Stimulated activated CD8-positive, alpha-beta memory T cell treated with anti-CD3 and anti-CD28 coated beads, Interleukin-7, amount 100 ng/mL, for 48 hours (primary cell): ENCODE results near the gene NWD2.

Source experiments
- DNase-seq, 2 donors: peaks; one replicate each; pipeline ENCODE4 v3.0.0-alpha.2; 2020; ENCODE audit warnings: low read depth in 1 of 2; ENCODE audit errors: extremely low read depth in 1 of 2

Gene NWD2

GRCh38 chr4:37438564-37439279 is 194.2 kb downstream of the NWD2 start:
- no peak for DNase-seq

GRCh38 chr4:37439809-37440474 is 195.4 kb downstream of the NWD2 start:
- no peak for DNase-seq

- no peak for DNase-seq
Observed at GRCh38 chr4:37440501-37440900, 196.0 kb downstream of the NWD2 start.

DNA sequence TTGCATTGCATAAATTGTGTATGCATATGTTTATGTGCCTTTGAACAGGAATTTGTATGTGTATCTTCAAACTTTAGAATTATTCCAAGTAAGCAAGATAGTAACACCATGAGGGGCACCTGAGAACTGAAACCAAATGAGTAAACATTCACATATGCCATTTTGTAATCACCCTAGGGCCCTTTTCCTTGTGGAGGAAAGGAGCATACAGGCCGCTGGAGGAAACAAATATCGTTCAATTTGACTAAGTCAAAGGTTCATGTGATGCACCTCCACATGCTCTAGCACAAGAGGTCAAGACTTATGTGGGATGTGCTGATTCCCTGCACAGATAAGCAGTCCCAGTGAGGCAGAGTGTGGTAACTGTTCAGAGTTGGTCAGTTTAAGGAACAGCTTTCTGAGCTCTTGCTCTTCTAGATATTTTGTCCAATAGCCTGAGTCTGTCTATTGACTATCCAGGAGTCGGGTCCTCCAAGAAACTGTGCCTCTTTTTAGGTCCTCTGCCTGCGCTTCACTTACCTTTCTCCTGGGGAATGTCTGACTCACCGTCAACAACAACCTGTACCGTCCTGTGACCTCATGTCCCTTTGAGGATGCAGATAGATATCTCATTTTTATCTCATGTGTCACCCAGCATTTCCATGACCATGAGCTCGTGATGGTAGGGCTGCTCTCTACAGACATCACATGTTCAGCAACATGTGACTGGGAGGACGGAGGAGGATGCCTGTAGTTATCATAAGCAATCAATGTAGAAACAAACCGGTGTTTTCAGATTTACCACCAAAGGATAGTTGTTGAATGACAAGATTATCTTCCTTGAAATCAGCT is 196.9 kb downstream of the NWD2 start:
- DNase-seq, result no peak

DNA sequence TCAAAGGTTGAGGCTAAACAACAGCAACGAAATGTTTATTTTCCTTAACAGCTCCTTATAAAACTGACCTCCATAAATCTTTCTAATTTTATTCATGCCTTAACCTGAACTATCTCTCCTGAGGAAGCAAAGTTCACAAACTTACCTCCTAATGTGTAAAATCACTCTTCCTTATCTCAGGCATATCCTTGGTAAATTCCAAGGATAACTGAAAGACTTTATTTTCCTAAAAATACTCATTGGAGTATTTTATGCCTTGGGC is 197.4 kb downstream of the NWD2 start:
- no peak for DNase-seq

GRCh38 chr4:37443137-37443536 is 198.6 kb downstream of the NWD2 start:
- no peak for DNase-seq

DNA sequence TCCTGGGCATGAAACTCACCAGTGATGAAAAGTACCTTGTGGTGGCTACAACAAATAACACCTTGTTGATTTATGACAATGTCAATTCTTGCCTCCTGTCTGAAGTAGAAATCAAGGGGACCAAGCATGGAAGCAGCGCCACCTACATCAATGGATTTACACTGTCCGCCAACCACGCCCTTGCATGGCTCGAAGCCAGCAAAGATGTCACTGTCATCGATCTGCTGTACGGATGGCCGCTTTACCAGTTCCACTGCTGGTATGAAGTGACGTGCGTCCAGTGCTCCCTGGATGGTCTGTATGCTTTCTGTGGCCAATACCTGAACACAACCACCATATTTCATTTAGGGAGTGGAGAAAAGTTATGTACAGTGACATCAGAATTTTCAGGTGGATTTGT is 200.5 kb downstream of the NWD2 start:
- DNase-seq, result no peak

DNA sequence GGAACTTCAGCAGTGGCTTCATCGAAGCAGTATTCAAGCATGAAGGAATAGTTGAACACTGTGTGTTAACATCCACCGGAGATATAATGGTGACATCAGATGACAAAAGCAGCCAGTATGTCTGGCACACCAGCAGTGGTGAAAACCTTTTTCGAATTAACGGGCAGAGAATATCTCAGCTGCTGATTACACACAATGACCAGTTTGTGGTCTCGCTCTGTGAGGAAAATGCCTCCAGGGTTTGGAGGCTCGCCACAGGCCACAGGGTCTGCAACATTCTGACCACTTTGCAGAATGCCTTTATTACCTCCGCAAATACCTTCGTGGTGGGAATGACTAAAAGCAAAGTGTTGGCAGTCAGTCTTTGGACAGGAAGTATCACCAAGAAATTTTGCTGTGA is 201.5 kb downstream of the NWD2 start:
- no peak for DNase-seq

GRCh38 chr4:37447886-37448285 is 203.3 kb downstream of the NWD2 start:
- no peak for DNase-seq

DNA sequence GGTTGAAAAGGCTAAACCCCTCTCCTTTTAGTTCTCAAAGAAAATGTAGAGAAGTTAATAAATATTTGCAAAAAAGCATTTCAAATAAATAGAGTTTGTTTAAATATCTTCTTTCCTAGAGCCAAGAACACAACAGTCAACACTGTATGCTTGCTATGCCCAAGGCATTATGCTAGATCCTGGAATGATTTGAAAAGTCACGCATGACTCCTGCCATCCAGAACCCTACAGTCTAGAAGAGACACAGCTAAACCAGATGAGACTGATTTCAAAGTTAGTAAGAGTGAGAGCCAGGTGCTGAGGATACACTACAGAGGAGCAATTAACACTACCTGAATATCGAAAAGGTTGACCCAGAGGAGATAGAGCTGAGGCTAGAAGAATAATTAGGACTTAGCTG is 205.8 kb downstream of the NWD2 start:
- DNase-seq, result no peak

DNA sequence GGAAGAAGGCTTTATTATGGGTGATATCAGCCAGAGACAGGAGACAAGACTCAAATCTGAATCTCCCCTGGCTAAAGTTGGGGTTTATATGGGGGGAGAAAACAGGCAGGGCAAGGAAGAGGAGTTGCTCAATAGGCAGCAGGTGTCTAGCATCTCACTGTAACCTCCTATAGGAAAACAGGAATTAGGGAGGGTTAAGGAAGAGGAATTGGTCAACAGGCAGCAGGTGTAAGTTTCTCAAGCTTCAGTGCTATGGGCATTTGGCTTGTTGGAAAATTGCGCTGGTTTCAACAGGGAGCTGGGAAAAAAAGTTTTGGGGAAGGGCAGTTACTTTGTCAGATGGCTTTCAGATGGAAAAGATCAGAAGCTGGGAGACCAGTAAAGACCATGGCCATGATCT is 206.4 kb downstream of the NWD2 start:
- DNase-seq, result no peak

DNA sequence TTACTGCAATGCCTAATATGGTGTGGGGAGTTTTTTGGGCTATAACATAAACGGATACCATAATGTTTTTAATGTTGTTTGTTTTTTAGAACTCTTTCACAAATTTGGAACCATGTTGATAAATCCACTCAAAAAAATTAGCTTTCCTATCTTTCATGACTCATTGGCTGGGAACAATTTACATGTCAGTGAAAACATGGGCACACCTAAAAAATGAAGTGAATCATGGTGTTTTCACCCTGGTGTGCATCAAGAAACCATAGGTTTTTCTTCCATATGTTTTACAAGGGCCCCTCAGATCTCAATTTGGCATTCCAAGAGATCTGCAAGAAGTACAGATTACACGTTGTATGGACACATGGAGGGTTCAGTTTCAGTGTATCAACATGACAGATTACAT is 207.1 kb downstream of the NWD2 start:
- no peak for DNase-seq

GRCh38 chr4:37452952-37453280 is 208.4 kb downstream of the NWD2 start:
- DNase-seq, result peak in 1 of 2 donors; percentile 8

GRCh38 chr4:37453281-37453998 is 208.9 kb downstream of the NWD2 start:
- DNase-seq, result peak; percentile 13 to 14

DNA sequence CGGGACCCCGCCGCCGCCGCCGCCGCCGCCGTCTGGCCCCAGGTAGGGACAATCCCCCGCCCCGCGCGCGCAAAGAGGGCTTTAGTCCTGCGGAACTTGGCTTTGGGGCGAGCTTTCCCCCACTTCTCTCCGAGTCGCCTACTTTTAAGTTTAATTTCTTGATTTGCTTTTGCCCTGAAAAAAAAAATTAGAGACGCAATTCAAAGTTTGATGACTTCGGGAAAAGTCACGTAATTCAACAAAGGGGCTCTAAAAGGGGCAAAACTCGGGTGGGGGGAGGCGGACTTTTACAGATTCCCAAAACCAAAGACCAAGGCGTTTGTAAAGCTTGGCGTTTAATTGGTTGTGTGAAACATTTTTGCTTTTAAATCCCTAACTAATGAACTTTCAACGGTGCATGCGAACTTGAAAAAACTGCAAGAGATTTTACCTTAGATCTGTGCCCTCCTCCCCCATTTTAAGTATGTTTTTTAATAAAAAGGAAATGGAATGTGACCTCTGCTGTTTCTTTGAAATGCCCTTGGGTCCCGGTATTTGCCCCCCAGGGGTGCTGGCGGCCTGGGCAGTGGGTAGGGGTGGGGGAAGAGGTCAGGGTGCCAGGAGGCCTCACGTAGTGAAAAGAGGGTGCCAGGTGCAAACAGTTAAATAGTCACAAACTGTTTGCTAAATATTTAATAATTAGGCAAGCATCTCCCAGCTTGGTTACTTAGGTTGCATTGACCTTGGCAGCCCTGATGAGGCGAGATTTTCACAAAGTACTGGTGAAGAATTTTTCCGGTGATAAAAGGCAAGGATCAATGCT is 209.7 kb downstream of the NWD2 start:
- DNase-seq, result no peak

DNA sequence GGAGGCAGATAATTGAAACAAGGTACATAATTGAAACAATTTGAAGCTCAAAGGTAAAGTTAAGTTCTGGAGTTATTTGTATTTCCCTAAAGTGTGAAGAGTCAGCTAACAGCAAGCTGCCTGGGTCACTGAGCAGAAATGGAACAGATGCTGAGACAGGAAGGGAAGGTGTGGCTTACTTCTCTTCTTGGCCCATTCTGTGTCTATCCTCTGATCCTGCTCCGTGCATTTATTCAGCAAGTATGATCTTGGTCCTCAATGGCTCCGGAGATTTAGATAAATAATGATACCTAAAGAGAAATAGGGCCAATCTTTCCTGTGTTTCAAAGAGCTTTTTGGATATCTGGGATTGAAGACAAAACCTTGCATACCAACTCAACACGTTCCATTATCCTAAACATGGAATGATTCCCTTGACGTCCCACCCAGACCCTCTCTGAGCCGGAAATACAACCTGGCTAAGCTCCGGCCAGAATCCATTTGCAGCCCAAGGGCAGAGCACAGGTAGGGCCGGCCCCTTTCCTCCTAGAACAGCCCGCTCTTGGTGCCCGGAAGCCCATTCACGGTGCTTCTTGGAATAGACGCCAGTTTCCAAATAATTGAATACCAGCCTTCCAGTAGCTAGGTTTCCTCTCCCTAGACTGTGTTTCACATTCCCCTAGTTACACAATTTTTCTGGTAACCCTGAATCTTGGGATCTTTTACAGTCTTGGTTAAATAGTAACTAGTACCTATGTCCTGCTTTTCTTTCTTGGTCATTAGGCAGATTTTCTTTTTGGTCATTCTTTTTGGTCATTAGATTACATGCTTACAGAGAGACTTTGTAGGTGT is 211.0 kb downstream of the NWD2 start:
- DNase-seq, result no peak

- DNase-seq, result no peak
Observed at GRCh38 chr4:37461801-37462200, 217.3 kb downstream of the NWD2 start.

DNA sequence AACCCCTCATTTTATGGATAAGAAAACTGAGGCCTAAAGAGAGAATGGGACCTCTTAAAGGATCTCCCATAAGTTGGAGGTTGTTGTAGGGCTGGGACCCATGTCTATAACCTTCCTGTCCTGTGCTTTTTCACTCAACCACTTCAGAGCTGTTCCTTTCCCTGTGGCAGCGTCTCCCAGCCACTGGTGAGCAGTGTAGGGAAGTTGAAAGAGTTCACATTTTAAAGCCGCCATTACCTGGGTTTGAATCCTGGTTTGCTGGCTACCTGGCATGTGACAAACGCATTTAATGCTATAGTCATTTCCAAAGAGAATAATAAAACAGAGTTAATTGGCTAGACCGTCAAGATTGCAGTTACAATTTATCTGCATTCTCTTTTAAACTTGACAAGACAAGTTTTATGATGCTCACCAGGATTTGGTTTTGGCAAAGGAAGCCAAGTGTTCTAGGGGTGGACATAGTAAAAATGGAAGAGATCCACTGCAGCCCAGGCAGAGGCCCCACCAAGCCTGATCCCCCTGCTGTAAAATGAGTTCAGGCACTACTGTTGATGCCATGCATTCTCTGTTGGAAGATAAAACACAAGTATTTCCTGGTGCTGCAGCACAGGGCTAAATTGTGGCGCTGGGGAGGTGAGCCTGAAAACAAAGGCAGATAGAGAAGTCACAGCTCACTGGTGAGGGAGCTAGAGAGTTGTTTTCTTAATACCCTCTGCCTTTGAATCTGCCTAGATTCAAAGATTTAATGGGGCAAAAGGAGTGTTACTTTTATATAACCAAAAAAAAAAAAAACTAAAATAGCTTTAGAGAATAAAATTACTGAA is 218.7 kb downstream of the NWD2 start:
- DNase-seq, result no peak
